HG03378 (cell line): ENCODE data around the gene STK32C.
"Not testable (repeated sequence)": the region's sequence is repeated elsewhere in the genome, so short reads cannot be mapped to it uniquely, and the experiment has no call there.

Experiments used
- ATAC-seq: cut with Tn5 transposase; IDR thresholded peaks from one replicate; pipeline ENCODE4 v1.9.1; 2021; ENCODE audit warnings: mild to moderate bottlenecking, moderate library complexity; ENCODE audit not compliant: unreplicated experiment

STK32C gene

DNA sequence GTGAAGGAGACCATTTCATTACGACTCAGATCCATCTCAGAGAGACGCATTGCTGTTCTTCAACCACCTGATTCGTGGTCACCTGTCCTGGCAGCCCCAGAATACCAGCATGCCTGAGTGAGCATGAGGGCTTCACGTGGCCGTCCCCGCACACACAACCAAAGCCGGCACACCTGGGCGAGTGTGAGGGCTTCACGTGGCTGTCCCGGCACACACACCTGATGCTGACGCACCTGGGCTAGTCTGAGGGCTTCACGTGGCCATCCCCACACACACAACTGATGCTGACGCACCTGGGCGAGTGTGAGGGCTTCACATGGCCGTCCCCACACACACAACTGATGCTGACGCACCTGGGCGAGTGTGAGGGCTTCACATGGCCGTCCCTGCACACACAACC lies 86.8 kb downstream of the STK32C start:
- ATAC-seq = not testable (repeated sequence)

DNA sequence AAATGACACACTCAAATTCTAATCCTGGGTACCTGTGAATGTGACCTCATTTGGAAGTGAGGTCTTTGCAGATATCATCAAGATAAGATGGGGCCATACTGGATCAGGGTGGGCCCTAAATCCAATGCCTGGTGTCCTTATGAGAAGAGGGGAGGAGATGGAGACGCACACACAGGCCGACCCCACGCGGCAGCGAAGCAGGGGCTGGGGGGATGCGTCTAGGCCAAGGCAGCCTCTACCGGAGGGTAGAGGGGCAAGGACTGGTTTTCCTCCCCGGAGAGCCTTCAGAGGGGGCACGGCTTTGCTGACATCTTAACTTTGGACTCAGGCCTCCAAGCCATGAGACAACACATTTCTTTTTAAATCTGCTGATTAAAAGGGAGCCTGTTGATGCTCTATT lies 87.7 kb downstream of the STK32C start:
- no peak for ATAC-seq

DNA sequence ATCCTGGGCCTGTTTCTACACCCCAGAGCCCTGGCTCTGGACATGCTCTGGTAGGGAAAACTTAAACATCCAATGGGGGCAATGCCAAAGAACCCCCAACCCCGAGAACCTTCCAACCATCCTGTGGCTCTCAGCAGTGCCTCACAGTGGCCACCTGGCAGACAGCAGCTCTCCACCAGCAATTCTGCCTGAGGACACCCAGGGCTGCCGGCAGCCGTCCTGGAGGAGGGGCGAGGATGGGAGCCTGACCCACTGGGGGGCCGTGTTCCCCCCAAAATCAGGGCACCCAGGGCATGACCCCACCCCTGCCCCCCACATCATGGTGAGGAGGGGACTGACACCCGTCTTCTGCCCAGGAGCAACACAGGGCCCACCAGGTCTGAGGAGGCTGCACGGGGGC lies 88.3 kb downstream of the STK32C start:
- no peak for ATAC-seq

DNA sequence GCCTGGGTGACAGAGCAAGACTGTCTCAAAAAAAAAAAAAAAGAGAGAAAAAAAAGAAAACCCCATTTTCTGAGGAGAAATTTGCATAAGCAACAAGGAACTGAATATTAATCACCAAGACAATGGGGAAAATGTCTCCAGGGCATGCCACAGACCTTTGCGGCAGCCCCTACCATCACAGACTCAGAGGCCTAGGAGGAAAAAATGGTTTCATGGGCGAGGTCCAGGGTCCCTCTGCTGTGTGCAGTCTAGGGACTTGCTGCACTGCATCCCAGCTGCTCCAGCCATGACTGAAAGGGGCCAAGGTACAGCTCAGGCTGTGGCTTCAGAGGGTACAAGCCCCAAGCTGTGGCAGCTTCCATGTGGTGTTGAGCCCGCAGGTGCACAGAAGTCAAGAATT lies 91.3 kb downstream of the STK32C start:
- ATAC-seq = not testable (repeated sequence)

DNA sequence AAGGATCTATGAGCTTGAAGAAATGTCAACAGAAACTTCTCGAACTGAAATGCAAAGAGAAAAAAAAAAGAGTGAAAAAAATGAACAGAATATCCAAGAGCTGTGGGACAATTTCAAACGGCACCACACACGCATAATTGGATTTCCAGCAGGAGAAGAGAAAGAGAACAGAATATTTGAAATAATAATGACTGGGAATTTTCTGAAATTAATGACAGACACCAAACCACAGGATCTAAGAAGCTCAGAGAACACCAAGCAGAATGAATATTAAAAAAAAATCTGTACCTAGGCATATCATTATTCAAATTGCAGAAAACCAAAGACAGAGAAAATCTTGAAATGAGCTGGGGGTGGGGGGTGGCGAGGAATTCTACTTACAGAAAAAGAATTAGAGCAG lies 93.8 kb downstream of the STK32C start:
- no peak for ATAC-seq

DNA sequence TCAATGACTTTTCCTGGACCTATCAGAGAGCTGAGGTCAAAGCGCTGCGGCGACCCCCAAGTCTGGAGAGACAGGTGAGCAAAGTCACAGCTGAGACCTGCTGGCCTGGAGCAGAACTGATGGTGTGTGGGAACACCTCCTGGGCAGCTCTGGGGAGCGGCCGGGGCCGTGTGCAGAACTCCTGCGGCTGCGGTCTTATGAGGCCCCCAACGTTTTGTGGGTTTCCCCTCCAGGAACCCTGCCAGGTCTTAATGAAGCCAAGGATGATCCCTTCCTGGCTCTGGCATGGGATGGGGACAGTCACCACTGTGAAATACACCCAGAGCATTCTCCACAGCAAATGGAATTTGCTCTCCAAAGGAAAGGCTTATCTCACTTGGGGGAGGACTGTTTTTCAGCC lies 94.9 kb downstream of the STK32C start:
- ATAC-seq = no peak

DNA sequence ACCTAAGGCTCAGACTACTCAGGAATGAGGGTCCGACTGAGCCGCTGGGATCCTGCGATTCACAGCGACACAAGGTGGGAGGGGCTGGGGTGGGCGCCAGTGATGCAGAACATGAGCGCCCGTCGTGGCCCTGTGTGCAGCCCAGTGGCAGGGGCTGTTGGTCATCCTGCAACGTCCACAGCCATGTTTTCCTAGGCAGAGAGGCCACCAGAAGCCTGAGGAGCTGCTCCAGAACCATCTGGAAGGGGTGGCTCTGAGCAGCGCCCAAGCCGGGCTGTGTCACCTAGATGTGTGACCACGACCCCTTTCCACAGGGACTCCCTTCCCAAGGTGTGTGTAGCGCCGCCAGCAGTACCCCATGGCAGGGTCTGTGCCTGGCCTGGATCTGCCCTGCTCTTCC lies 96.5 kb downstream of the STK32C start:
- ATAC-seq = no peak

DNA sequence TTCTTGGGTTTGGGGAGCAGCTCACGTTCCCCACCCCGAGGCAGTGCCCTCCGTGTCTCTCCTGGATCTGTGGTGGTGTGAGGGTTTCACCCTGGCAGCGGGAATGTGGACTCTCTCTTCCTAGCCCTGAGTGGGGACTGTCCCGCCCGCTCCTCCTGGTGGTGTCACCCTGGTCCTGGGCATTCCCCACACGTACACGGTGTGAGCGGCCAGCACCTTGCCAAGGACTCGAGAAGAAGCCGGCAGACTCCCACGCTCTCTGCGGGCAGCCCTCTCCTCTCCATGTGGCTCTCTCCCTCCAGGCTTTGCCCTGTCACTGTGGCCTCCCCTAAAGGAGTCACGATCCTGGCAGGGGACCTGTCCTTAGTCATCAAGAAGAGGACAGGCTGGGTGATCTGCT lies 97.0 kb downstream of the STK32C start:
- ATAC-seq = no peak

DNA sequence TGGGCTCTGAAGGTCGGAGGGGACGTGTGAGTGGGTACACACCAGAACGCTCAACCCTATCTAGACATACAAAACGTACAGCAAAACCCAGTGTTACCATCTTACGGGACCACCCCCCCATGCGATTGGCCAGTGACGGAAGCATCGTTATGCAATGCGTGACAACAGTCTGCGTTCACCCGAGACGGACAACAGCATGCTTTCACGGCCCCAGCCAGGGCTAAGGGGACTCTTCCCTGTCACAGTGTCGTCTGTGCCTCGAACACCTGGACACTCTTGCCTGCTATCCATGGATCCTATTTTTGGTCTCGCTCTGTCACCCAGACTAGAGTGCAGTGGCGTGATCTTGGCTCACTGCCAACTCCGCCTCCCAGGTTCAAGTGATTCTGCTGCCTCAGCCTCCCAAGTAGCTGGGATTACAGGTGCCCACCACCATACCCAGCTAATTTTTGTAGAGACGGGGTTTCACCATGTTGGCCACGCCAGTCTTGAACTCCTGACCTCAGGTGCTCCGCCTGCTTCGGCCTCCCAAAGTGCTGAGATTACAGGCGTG lies 97.7 kb downstream of the STK32C start:
- ATAC-seq = no peak

DNA sequence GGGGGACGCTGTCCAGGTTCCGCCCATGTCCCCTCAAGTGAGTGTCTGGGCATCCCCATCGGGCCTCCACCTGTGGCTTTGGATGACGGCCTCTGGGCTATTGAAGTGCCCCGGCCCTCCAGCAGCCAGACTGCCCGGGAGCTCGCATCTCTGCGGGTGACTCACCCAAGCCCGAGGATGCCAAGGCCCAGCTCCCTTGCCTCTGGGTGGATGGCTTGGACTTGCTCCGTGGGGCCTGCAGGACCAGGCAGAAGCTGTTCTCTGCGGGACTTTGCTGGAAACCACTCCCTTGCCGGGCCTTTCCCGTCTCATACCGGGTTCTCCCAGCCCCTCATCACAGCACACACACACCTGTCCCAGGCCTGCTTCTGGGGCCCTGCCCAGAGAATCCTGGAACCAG lies 98.6 kb downstream of the STK32C start:
- no peak for ATAC-seq

DNA sequence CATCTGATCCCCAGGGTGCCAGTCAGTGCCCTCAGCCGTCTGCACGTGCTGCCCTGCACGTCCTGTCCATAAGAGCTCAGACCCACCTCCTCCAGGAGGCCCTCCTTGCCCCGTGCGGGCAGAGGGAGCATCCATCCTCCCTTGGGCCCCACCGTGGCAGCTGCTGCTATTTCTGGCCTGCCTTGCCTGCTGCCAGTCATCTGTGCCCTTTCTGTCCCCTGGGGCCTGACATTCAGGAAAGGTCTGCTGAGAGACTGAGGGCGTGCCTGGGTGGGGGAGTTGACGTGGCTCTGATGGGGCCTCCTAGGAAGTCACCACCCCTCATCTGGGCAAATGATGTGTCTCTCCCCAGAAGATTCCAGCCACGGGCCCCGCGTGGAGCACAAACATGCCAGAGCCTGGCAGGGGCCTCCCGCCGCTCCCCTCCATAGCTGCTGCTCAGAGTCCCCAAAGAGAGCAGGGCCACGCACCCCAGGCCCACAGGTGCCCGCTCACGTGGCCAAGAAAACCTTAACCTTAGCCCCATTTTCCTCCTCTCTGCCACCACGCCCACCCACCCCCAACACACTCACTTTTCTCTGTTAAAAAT lies 99.2 kb downstream of the STK32C start:
- ATAC-seq = no peak

DNA sequence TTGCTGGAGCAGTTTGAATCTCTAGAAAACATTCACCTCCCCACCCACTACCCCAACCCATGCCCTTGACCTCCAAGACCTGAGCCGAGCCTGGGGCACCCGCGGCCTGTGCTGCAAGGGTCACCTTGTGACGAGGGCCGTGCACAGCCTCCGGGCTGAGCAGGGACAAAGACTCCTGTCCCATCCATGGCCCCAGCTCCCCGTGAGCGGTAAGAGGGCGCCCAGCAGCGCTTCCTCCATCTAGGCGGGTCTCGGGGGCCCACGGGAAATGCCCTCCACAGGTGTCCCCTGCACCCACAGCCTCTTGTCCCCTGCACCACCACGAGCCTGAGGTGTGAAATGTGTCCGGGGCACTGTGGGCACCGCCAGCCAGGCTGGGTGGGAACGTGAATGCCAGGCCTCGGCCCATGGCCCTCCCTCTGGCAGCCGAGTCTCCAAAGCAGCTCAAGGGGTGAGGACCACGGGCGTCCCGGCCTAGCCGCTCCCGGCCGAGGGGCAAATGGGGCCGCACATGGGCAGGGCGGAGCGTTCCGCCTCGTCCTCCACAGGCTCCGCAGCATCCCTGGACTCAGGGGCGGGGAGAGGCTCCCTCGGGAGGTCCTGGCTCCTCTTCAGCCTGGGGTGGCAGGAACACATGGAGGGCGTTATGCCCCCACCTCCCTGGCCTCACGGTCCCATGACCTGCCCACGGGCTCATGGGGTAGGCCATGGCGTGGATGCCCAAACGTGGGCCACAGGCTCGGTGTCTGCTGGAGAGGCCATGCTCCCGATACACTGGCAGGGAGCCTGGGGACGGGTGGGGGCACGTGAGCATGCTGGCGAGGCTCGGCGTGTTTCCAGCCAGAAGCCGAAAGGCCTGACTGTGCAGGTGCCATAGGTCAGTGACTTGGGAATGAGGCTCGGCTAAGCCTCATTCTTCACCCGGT lies 100.0 kb downstream of the STK32C start:
- no peak for ATAC-seq

DNA sequence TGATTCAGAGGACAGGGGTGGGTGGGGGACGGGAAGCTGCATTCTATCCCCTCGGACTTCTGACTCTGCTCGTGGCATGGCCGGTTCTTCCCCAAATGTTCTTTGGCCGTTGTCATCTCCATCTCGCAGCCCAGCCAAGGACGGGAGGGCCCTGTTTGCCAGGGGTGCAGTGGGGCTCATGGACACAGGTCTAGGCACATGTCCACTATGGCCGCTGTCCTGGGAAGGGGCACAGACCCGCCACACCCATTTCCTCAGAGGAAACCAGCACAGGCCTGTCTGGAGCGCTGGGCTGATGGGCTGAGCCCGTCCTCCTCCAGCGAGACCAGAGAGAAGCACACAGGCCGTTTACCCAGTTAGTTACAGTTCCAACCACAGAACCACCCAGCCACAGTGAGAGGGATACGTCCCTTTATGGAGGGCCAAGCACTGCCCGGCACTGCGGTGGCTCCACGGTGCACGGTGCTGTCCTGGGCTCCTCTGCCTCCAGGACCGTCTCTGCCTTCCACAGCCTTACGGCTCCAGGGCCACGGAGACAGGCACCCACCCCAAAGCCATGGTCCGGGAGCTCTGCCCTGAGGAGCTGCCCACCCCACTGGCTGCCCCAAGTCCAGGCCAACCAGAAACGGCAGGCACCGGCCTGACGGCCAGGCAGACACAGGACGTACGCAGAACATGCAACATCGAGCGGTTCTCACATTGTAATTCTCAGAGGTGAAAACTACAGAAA lies 100.8 kb downstream of the STK32C start:
- ATAC-seq = no peak

DNA sequence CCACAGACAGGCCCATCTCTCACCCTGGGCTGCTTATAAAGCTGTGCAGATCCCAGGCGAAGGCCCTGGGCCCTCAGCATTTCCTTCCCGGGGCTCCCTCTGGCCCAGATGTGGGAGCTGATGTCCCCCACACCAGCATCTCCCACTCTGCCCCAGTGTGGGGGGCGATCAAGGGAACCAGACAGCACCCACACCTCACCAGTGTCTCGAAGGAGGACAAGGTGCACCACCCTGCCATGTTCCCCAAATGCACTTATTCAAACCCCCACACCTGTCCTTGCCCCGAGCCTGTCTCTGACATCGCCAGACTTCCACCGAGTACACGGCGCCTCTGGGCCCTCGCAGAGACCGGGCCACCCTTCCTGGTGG lies 101.4 kb downstream of the STK32C start:
- ATAC-seq = no peak

DNA sequence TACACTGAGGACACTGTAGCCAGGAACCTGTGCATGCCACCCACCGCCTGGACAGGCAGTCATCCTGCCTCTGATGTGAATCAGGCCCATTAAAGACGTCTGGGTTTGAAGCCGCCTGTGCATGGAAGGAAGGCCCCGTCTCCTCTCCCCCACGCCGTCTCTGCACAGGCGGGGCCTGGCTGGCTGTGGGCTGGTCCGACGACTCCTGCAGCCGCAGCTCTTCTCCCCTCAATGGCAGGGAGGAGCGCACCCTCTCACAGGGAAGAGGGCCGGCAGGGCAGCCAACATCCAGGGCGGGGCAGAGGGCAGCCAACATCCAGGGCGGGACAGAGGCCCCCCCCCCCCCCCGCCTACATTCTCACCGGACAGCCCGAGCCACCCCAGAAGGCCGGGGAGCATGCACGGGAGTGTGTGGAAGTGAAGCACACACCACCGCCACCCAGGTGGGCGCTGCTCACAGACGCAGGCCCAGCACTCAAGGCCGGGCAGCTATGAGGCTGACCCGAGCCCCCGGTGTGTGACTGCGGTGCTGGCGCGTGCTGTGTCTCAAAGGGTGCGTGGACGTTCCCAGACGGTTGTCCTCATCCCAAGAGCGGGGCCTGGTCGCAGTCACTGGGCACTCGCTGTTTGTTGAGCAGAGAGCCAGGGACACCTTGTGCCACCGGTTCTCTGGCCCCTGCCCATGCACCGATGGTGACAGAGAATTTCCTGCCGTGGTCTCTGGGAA lies 101.9 kb downstream of the STK32C start:
- ATAC-seq = no peak

DNA sequence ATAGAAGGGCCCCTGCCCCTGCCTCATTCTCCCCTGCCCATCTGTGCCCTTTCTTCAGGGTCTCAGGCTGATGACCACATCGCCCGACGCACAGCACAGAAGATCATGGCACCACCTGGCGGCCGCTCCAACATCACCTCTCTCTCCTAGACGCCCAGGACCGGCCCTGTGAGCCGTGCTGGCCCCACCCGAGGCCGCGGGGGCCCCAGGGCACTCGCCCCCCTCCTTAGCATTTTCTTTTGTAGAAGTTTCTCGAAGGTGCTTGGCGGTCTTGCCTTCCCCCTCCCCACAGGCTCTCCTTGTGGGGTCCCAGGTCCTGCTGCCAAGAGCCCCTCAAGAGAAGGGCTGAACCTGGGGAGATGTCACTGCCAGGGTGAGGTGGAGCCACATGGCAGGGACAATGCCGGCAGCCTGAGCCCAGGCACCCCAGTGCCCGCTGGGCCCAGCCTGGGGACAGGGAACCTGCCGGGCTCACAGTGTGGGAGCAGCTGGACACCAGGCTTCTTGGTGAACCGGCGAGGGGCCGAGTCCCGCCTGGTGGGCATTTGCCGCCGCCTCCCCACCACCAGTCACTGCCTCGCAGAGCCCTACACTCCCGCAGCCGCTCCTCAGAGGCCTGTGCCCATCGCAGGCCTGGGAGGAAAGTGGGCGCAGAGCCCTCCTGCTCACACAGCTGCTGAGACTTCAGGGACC lies 102.8 kb downstream of the STK32C start:
- ATAC-seq = no peak

DNA sequence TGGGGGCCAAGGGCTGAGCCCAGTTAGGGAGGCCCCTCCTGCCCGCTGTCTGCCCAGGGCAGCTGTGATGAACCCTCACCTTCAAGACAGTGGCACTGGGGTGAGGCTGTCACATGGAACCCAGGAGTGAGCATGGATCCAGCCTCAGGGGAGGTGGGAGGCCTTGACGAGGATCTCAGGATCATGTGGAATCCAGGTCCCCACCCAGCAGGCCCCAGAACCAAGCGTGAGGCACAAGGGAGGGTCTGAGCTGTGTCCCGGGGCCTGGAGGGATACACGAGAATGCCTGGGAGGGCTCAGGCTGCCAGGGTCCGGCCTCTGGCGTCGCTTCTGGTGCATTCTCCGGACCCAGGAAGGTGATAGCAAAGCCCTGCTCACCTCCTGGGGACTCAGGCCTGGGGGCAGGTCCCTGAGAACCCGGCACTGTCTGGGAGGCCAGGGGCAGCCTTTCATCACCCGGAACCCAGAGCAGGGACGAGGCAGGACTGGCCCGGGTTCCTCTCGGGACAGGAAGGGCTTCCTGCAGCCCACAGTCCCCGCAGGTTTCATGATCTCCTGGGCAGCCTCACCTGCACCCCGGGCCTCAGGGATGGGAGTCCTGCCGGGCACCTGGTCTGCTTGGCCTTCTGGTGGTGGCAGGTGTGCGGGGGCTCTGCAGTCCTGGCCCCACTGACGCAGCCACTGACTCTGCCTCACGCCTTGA lies 103.5 kb downstream of the STK32C start:
- ATAC-seq = no peak

DNA sequence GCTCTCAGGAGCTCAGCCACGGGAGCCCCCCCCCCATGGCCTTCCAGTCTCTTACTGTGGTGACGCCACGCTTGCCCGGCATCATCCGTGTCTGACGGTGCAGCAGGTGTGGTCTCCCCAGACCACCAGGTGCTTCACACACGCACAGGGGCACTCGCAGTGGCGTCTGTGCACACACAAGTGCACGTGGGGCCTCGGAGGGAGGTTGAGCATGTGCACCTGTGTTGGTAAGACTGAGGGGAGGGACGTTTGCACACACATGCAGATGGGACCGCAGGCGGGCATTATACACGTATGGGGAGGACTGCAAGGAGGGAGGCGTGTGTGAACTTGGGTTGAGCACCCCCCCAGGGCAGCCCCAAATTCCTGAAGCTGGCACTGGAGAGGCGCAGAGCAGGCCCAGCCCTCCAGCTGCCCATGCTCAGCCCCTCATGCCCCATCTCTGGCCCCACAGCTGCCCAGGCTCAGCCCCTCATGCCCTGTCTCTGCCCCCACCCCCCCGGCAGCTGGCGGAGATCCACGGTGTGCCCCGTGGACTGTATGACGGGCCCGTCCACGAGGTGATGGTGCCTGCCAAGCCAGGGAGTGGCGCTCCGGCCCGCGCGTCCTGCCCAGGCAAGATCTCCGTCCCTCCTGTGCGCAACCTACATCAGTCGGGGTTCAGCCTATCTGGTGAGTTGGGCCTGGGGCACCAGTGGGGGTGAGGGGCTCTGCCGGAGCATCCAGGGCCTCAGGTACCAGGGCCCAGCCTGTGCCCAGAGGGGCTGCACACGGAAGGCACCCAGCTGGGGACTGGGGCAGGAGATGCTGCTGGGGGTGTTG lies 104.3 kb downstream of the STK32C start:
- no peak for ATAC-seq
